AG09319 (cell line): ENCODE data around the gene EPHA8.

ENCODE experiments used
- DNase-seq: peaks from one replicate; pipeline ENCODE4 v3.0.0-alpha.2; 2010; ENCODE audit warnings: low read depth; ENCODE audit errors: extremely low read depth
- CTCF ChIP-seq: IDR thresholded peaks from 2 replicates; pipeline ENCODE4 v1.5.1; 2011; ENCODE audit warnings: low read depth, mild to moderate bottlenecking, inconsistent platforms, low read length, moderate library complexity

EPHA8 gene

GRCh38 chr1:22600071-22600816 is 37.0 kb downstream of the EPHA8 start:
- no peak for TF ChIP-seq CTCF
- DNase-seq, result no peak

- no peak for DNase-seq
- no peak for TF ChIP-seq CTCF
Measured at GRCh38 chr1:22600817-22601605, 37.7 kb downstream of the EPHA8 start.

- no peak for TF ChIP-seq CTCF
- no peak for DNase-seq
Measured at GRCh38 chr1:22601610-22602009, 38.3 kb downstream of the EPHA8 start.

- no peak for TF ChIP-seq CTCF
- DNase-seq, result no peak
Measured at GRCh38 chr1:22602060-22602740, 38.9 kb downstream of the EPHA8 start.

- TF ChIP-seq CTCF, result no peak
- DNase-seq, result no peak
Measured at GRCh38 chr1:22606161-22606560, 42.9 kb downstream of the EPHA8 start.

- DNase-seq, result no peak
- no peak for TF ChIP-seq CTCF
Measured at GRCh38 chr1:22607154-22607553, 43.9 kb downstream of the EPHA8 start.

GRCh38 chr1:22608361-22608760 is 45.1 kb downstream of the EPHA8 start:
- no peak for DNase-seq
- no peak for TF ChIP-seq CTCF
